A549 (cell line): Measurements from ENCODE around the gene EXO1. TPM values are rescaled to one million over a fixed set of nuclear protein-coding genes. Genes with fewer than 3 reads are reported as not detected.

Source experiments
- ATAC-seq, 2 experiments: fragments of 200-7000 bp in 1 of 2; fragments of >200 bp in 1 of 2; cut with Nextera tagmentation in 1 of 2; cut with Tn5 transposase in 1 of 2; 3 replicates each; pipeline versions ENCODE4 v1.8.0 to v1.9.1; 2018 to 2020; ENCODE audit warnings: mild to moderate bottlenecking in 1 of 2, moderate library complexity in 1 of 2
- CTCF ChIA-PET: fragments of 300-600 bp; sonication (Branson Sonifier 250); formaldehyde crosslinking; extraction: SDS; loops from one replicate; lab custom pipeline; 2021; ENCODE audit warnings: antibody characterized with exemption, inconsistent platforms; lab: Yijun Ruan, JAX
- POLR2A ChIA-PET: fragments of 350-600 bp; formaldehyde crosslinking; extraction: SDS; loops from one replicate; lab custom pipeline; 2021; ENCODE audit warnings: antibody characterized with exemption, inconsistent platforms; lab: Yijun Ruan, JAX
- DNase-seq, 2 experiments: peaks; one replicate each; pipeline versions ENCODE4 v3.0.0 to v3.0.0-alpha.2; 2011 to 2016; ENCODE audit warnings: low read depth in 1 of 2, low spot score in 1 of 2
- FAIRE-seq: peaks from 2 replicates; lab custom pipeline; 2011; peaks lifted over from hg19 to GRCh38; lab: Jason Lieb, UNC
- H3K27ac ChIP-seq, 2 experiments: fragments of >200 bp; sonication (Bioruptor Twin); formaldehyde crosslinking; 3 replicates each; pipeline ENCODE4 v1.5.1; 2016 to 2017
- H3K4me1 ChIP-seq: fragments of >200 bp; sonication (Bioruptor Twin); formaldehyde crosslinking; 3 replicates; pipeline ENCODE4 v1.6.1; 2016
- H3K4me2 ChIP-seq: fragments of >200 bp; sonication (Bioruptor Twin); formaldehyde crosslinking; 3 replicates; pipeline ENCODE4 v1.6.1; 2016
- H3K4me3 ChIP-seq: fragments of >200 bp; sonication (Bioruptor Twin); formaldehyde crosslinking; 3 replicates; pipeline ENCODE4 v1.5.1; 2016
- H3K9me3 ChIP-seq: fragments of >200 bp; sonication (Bioruptor Twin); formaldehyde crosslinking; 3 replicates; pipeline ENCODE4 v1.6.1; 2016
- ATOH8 ChIP-seq: fragments of 250-450 bp; sonication (Bioruptor Pico); IDR thresholded peaks from 2 replicates; pipeline ENCODE4 v1.5.0; 2020; ENCODE audit warnings: low read depth, mild to moderate bottlenecking, moderate library complexity
- BCL3 ChIP-seq: fragments of >200 bp; sonication (Bioruptor Twin); formaldehyde crosslinking; IDR thresholded peaks from 3 replicates; pipeline ENCODE4 v1.6.1; 2016
- BHLHE40 ChIP-seq: IDR thresholded peaks from 2 replicates; pipeline ENCODE4 v1.6.1; 2012; ENCODE audit warnings: low read depth, low read length, inconsistent platforms
- CHD2 ChIP-seq: fragments of 150-350 bp; IDR thresholded peaks from 2 replicates; pipeline ENCODE4 v1.6.1; 2014; ENCODE audit warnings: low read length; ENCODE audit not compliant: partially characterized antibody
- CHD4 ChIP-seq: fragments of 200-600 bp; sonication (generic); IDR thresholded peaks from 2 replicates; pipeline ENCODE4 v1.6.1; 2016; ENCODE audit warnings: antibody characterized with exemption, mild to moderate bottlenecking, borderline replicate concordance
- E2F6 ChIP-seq: IDR thresholded peaks from 2 replicates; pipeline ENCODE4 v1.6.1; 2012; ENCODE audit warnings: low read depth, borderline replicate concordance
- EP300 ChIP-seq, 2 experiments: fragments of >200 bp; sonication (Bioruptor Twin); formaldehyde crosslinking; IDR thresholded peaks; 2 replicates in 1 of 2; 3 replicates in 1 of 2; pipeline ENCODE4 v1.6.1; 2016 to 2017
- ESRRA ChIP-seq: fragments of 150-350 bp; IDR thresholded peaks from 2 replicates; pipeline ENCODE4 v1.6.1; 2014; ENCODE audit warnings: mild to moderate bottlenecking, low read length, borderline replicate concordance
- FOSB ChIP-seq: fragments of 250-450 bp; sonication (Bioruptor Pico); IDR thresholded peaks from 2 replicates; pipeline ENCODE4 v1.5.0; 2020; ENCODE audit warnings: mild to moderate bottlenecking, moderate library complexity
- FOXS1 ChIP-seq: fragments of 250-450 bp; sonication (Bioruptor Pico); IDR thresholded peaks from 2 replicates; pipeline ENCODE4 v1.5.0; 2020; ENCODE audit warnings: mild to moderate bottlenecking, moderate library complexity
- HDAC2 ChIP-seq: fragments of 200-600 bp; sonication (generic); IDR thresholded peaks from 2 replicates; pipeline ENCODE4 v1.6.1; 2016
- HES2 ChIP-seq: fragments of >200 bp; sonication (Bioruptor Twin); formaldehyde crosslinking; IDR thresholded peaks from 2 replicates; pipeline ENCODE4 v1.6.1; 2016
- HOXA7 ChIP-seq: fragments of 250-450 bp; sonication (Bioruptor Pico); IDR thresholded peaks from 2 replicates; pipeline ENCODE4 v1.5.0; 2020; ENCODE audit warnings: mild to moderate bottlenecking, moderate library complexity
- JUNB ChIP-seq: fragments of >200 bp; sonication (Bioruptor Twin); formaldehyde crosslinking; IDR thresholded peaks from 2 replicates; pipeline ENCODE4 v1.6.1; 2016
- MAZ ChIP-seq: fragments of 150-350 bp; IDR thresholded peaks from 2 replicates; pipeline ENCODE4 v1.6.1; 2014; ENCODE audit warnings: antibody characterized with exemption, low read depth, low read length, borderline replicate concordance
- NR3C1 ChIP-seq: fragments of >200 bp; sonication (Bioruptor Twin); formaldehyde crosslinking; IDR thresholded peaks from 3 replicates; pipeline ENCODE4 v1.6.1; 2017
- PHF8 ChIP-seq: fragments of 200-600 bp; sonication (generic); IDR thresholded peaks from 2 replicates; pipeline ENCODE4 v1.6.1; 2016; ENCODE audit warnings: low read depth, mild to moderate bottlenecking, antibody characterized with exemption, moderate library complexity, borderline replicate concordance
- RCOR1 ChIP-seq: fragments of 150-350 bp; IDR thresholded peaks from 2 replicates; pipeline ENCODE4 v1.6.1; 2014; ENCODE audit warnings: antibody characterized with exemption, low read length, low read depth
- SMC3 ChIP-seq: fragments of >200 bp; sonication (Bioruptor Twin); formaldehyde crosslinking; IDR thresholded peaks from 3 replicates; pipeline ENCODE4 v1.6.1; 2018; ENCODE audit warnings: inconsistent platforms
- USF2 ChIP-seq: fragments of 450-650 bp; IDR thresholded peaks from 2 replicates; pipeline ENCODE4 v1.6.1; 2014; ENCODE audit warnings: antibody characterized with exemption
- ZC3H11A ChIP-seq: fragments of 450-650 bp; IDR thresholded peaks from 2 replicates; pipeline ENCODE4 v1.6.1; 2014; ENCODE audit warnings: antibody characterized with exemption, mild to moderate bottlenecking
- ZFP36 ChIP-seq: fragments of 450-650 bp; IDR thresholded peaks from 2 replicates; pipeline ENCODE4 v1.6.1; 2014; ENCODE audit warnings: borderline replicate concordance; ENCODE audit not compliant: partially characterized antibody
- WGBS: methylation state at CpG from one replicate; pipeline ENCODE4 v1.1.6; 2017; ENCODE audit errors: missing lambda C conversion rate; 5-methylcytosine and 5-hydroxymethylcytosine counted together
- polyA plus RNA-seq, 4 experiments: library from polyadenylated mRNA; depleted of rRNA in 3 of 4; stranded (reverse); fragments of >200 nt; fragmentation: RNase III in 1 of 4; extraction: RNeasy Plus Mini Kit Qiagen cat#74134 plus additional on column Dnase treatment in 1 of 4; gene quantifications; 2 replicates in 3 of 4; 3 replicates in 1 of 4; pipeline ENCODE4 v1.2.3, GENCODE V29; 2011 to 2017
- TF ChIP-seq, protein P1 (sequence below): IDR thresholded peaks from 2 replicates; pipeline ENCODE4 v1.6.1; 2012
- TF ChIP-seq, protein P2 (sequence below): fragments of 250-450 bp; sonication (Bioruptor Pico); IDR thresholded peaks from 2 replicates; pipeline ENCODE4 v1.5.0; 2021; ENCODE audit warnings: mild to moderate bottlenecking, moderate library complexity, borderline replicate concordance

Gene EXO1
- polyA plus RNA-seq, 2 of the 4 experiments (the other 2 are of a cell fraction): 23.0 to 33.1 TPM

GRCh38 chr1:241924080-241924808, 76.2 kb downstream of the EXO1 start (continued):
- TF ChIP-seq NR3C1 (no peak), CHD2 (no peak)

DNA sequence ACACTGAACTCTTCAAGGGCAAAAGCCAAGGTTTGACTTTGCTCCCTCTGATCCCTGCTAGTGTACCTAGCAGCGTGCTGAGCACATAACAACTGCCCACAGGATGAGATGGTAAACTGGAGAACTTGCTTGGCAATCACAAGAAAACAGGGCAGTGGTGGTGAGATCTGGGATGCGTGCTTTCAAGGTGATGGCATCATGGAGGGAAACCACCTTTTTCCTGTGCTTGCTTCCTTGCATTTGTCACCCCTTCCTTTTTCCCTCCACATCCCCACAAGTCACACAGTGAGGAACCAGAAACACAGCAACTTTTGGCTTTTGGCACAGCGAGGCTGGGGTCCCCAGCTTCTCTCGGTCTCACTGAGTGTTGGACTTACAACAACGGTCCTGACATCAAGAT, 78.1 kb downstream of the EXO1 start:
- ChIA-PET POLR2A (no interaction called here), CTCF (no interaction called here)
- H3K4me3 ChIP-seq: no peak overlapping the region
- no peak for FAIRE-seq
- DNase-seq: no peak
- no peak overlapping the region for H3K27ac ChIP-seq
- no peaks in the 10 kb centered on the region for H3K4me1 ChIP-seq
- H3K4me2 ChIP-seq: no peak overlapping the region
- H3K9me3 ChIP-seq: no peaks in the 10 kb centered on the region
- WGBS: 65% methylated on average over 5 of the region's 5 CpGs
- no peak for ATAC-seq
- TF ChIP-seq HOXA7 (CRISPR knock-in tag) (no peak), FOSB (CRISPR knock-in tag) (no peak), HDAC2 (no peak), FOXS1 (CRISPR knock-in tag) (no peak), HES2 (no peak), USF2 (no peak), CHD4 (no peak), BHLHE40 (no peak), PHF8 (no peak), ATOH8 (CRISPR knock-in tag) (no peak), RCOR1 (no peak), JUNB (no peak), ZC3H11A (no peak), ESRRA (no peak)
- TF ChIP-seq, protein P1, sequence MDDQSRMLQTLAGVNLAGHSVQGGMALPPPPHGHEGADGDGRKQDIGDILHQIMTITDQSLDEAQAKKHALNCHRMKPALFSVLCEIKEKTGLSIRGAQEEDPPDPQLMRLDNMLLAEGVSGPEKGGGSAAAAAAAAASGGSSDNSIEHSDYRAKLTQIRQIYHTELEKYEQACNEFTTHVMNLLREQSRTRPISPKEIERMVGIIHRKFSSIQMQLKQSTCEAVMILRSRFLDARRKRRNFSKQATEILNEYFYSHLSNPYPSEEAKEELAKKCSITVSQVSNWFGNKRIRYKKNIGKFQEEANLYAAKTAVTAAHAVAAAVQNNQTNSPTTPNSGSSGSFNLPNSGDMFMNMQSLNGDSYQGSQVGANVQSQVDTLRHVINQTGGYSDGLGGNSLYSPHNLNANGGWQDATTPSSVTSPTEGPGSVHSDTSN: no peak

GRCh38 chr1:241927321-241927720, 79.3 kb downstream of the EXO1 start:
- H3K27ac ChIP-seq: no peak overlapping the region
- FAIRE-seq (no peak), DNase-seq (no peak), ATAC-seq (no peak)
- ChIA-PET POLR2A (no interaction called here), CTCF (no interaction called here)
- H3K4me2 ChIP-seq: no peak overlapping the region
- WGBS: 44% methylated on average over 4 of the region's 4 CpGs
- no peaks in the 10 kb centered on the region for H3K4me1 ChIP-seq
- H3K4me3 ChIP-seq: no peak overlapping the region
- TF ChIP-seq HOXA7 (CRISPR knock-in tag): no peak
- TF ChIP-seq SMC3: no peak
- H3K9me3 ChIP-seq: no peaks in the 10 kb centered on the region

- ATAC-seq (no peak), DNase-seq (no peak), FAIRE-seq (no peak)
- Histone ChIP-seq H3K4me2 (no peak overlapping the region), H3K4me3 (no peak overlapping the region), H3K27ac (no peak overlapping the region), H3K9me3 (no peaks in the 10 kb centered on the region), H3K4me1 (no peaks in the 10 kb centered on the region)
- ChIA-PET CTCF (interaction anchor here (0.5 kb wide), 1 partner anchor 42 kb away, joined by 3 read pairs; no protein-coding TSS in a partner anchor), POLR2A (no interaction called here)
- WGBS: 86% methylated on average over 6 of the region's 6 CpGs
- TF ChIP-seq, protein P2, sequence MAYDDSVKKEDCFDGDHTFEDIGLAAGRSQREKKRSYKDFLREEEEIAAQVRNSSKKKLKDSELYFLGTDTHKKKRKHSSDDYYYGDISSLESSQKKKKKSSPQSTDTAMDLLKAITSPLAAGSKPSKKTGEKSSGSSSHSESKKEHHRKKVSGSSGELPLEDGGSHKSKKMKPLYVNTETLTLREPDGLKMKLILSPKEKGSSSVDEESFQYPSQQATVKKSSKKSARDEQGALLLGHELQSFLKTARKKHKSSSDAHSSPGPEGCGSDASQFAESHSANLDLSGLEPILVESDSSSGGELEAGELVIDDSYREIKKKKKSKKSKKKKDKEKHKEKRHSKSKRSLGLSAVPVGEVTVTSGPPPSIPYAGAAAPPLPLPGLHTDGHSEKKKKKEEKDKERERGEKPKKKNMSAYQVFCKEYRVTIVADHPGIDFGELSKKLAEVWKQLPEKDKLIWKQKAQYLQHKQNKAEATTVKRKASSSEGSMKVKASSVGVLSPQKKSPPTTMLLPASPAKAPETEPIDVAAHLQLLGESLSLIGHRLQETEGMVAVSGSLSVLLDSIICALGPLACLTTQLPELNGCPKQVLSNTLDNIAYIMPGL (CRISPR knock-in tag): no peak
- TF ChIP-seq MAZ (no peak), E2F6 (no peak), BCL3 (no peak), EP300 (IDR thresholded peaks at IDR 0.05) (no peak), ZFP36 (no peak)
- TF ChIP-seq, protein P1: no peak
These were observed 84.8 kb downstream of the EXO1 start for GRCh38 chr1:241932845-241933244.
